Thyroid gland (tissue), 4 donors: ENCODE measurements around the gene ADAM8. TPM values are rescaled to one million over a fixed set of nuclear protein-coding genes. Genes with fewer than 3 reads are reported as not detected.

Experiments
- DNase-seq, 2 donors: peaks; one replicate each; pipeline ENCODE4 v3.0.0-alpha.2; 2019
- H3K27ac ChIP-seq, 3 donors: fragments of 200-600 bp; sonication (generic); 1 replicate in 2 of 3; 2 replicates in 1 of 3; pipeline ENCODE4 v1.5.1; 2016 to 2019; ENCODE audit warnings: mild to moderate bottlenecking in 1 of 3, moderate library complexity in 1 of 3
- H3K27me3 ChIP-seq: fragments of 200-600 bp; sonication (generic); one replicate; pipeline ENCODE4 v1.5.1; 2019
- H3K36me3 ChIP-seq, 2 donors: fragments of 200-600 bp; sonication (generic); one replicate each; pipeline ENCODE4 v1.5.1; 2016 to 2019
- H3K4me1 ChIP-seq, 2 donors: fragments of 200-600 bp; sonication (generic); one replicate each; pipeline ENCODE4 v1.5.1; 2017 to 2019
- H3K4me3 ChIP-seq, 3 donors: fragments of 200-600 bp; sonication (generic); replicated peaks in 1 of 3; 1 replicate in 2 of 3; 2 replicates in 1 of 3; pipeline ENCODE4 v1.5.1; 2016; ENCODE audit warnings: mild to moderate bottlenecking in 1 of 3
- H3K9me3 ChIP-seq: fragments of 200-600 bp; sonication (generic); one replicate; pipeline ENCODE4 v1.5.1; 2017
- POLR2A ChIP-seq, 2 donors: fragments of 450-650 bp; IDR thresholded peaks; one replicate each; pipeline ENCODE4 v1.6.1; 2017; ENCODE audit warnings: antibody characterized with exemption in 2 of 2, mild to moderate bottlenecking in 2 of 2, moderate library complexity in 1 of 2
- WGBS, 2 donors: methylation state at CpG; one replicate each; pipeline ENCODE4 v1.1.5; 2017; 5-methylcytosine and 5-hydroxymethylcytosine counted together
- intact Hi-C: fragments of 100-400 bp; cut with DNase I; formaldehyde crosslinking; loops from one replicate; pipeline ENCODE4 v1.15.1; 2023
- total RNA-seq, 4 donors: library from RNA; depleted of rRNA; stranded (reverse); fragments of >200 nt; gene quantifications; one replicate each; pipeline ENCODE4 v1.2.3, GENCODE V29; 2016
- TF ChIP-seq, protein P1 (sequence below), 6 experiments: fragments of 200-600 bp in 3 of 6; fragments of 450-650 bp in 3 of 6; sonication (generic) in 3 of 6; IDR thresholded peaks; one replicate each; pipeline ENCODE4 v1.5.1; 2016 to 2019; ENCODE audit warnings: antibody characterized with exemption in 6 of 6, mild to moderate bottlenecking in 2 of 6, inconsistent platforms in 1 of 6, moderate library complexity in 1 of 6

ADAM8 gene
- total RNA-seq, 4 donors from 2014 or later, result 1.6 to 9.8 (median 2.6) TPM

GRCh38 chr10:133311570-133311969, 34.9 kb upstream of the ADAM8 start:
- peaks cover 0 to 10% of the 10 kb centered on the region in 2 donors for H3K36me3 ChIP-seq
- WGBS, 2 donors, result 91 to 94% methylated on average over 10 of the region's 10 CpGs
- no peaks in the 10 kb centered on the region for H3K27me3 ChIP-seq
- intact Hi-C loops, result loop anchor here (5.0 kb wide), 2 partner anchors 49 to 66 kb away; partner anchors contain the start of gene PAOX
- H3K4me1 ChIP-seq, result peaks cover 16 to 18% of the 10 kb centered on the region in 2 donors
- H3K4me3 ChIP-seq, result no peak overlapping the region
- no peak overlapping the region for H3K27ac ChIP-seq
- H3K9me3 ChIP-seq, result no peaks in the 10 kb centered on the region
- no peak for DNase-seq
- TF ChIP-seq, protein P1, sequence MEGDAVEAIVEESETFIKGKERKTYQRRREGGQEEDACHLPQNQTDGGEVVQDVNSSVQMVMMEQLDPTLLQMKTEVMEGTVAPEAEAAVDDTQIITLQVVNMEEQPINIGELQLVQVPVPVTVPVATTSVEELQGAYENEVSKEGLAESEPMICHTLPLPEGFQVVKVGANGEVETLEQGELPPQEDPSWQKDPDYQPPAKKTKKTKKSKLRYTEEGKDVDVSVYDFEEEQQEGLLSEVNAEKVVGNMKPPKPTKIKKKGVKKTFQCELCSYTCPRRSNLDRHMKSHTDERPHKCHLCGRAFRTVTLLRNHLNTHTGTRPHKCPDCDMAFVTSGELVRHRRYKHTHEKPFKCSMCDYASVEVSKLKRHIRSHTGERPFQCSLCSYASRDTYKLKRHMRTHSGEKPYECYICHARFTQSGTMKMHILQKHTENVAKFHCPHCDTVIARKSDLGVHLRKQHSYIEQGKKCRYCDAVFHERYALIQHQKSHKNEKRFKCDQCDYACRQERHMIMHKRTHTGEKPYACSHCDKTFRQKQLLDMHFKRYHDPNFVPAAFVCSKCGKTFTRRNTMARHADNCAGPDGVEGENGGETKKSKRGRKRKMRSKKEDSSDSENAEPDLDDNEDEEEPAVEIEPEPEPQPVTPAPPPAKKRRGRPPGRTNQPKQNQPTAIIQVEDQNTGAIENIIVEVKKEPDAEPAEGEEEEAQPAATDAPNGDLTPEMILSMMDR (IDR thresholded peaks at IDR 0.05), result no peak
- no peak for TF ChIP-seq POLR2A (IDR thresholded peaks at IDR 0.05)

GRCh38 chr10:133310789-133311188, 34.1 kb upstream of the ADAM8 start:
- DNase-seq, result no peak
- no peak overlapping the region for H3K4me3 ChIP-seq
- TF ChIP-seq, protein P1 (IDR thresholded peaks at IDR 0.05), result no peak
- no peak for TF ChIP-seq POLR2A (IDR thresholded peaks at IDR 0.05)
- peaks cover 0 to 10% of the 10 kb centered on the region in 2 donors for H3K36me3 ChIP-seq
- intact Hi-C loops, result loop anchor here (5.0 kb wide), 2 partner anchors 48 to 67 kb away; partner anchors contain the start of gene PAOX
- no peak overlapping the region for H3K27ac ChIP-seq
- H3K27me3 ChIP-seq, result no peaks in the 10 kb centered on the region
- H3K4me1 ChIP-seq, result peaks cover 18 to 19% of the 10 kb centered on the region in 2 donors
- no peaks in the 10 kb centered on the region for H3K9me3 ChIP-seq
- WGBS, 2 donors, result 95 to 96% methylated on average over 8 of the region's 8 CpGs

DNA sequence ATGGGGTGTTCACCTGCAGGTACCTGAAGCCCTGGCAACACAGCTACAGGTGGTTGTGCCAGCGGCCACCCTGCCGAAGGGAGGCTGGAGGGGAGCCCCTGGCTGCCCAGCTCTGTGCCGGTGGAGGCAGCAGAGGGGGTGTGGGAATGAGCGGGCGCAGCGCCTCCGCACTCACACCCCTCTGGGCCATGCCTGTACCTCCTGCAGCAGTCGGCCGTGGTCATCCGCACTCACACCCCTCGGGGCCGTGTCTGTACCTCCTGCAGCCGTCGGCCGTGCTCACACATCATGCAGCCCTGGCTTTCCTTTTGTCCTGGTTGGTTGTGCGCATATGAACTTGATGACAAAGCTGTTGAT, 33.7 kb upstream of the ADAM8 start:
- H3K4me3 ChIP-seq, result no peak overlapping the region
- no peak for TF ChIP-seq POLR2A (IDR thresholded peaks at IDR 0.05)
- TF ChIP-seq, protein P1 (IDR thresholded peaks at IDR 0.05), result no peak
- no peak overlapping the region for H3K27ac ChIP-seq
- DNase-seq, result no peak
- peaks cover 0 to 10% of the 10 kb centered on the region in 2 donors for H3K36me3 ChIP-seq
- 95% methylated on average over 14 to 16 of the region's 16 CpGs for WGBS, 2 donors
- no peaks in the 10 kb centered on the region for H3K9me3 ChIP-seq
- intact Hi-C loops, result loop anchor here (5.0 kb wide), 2 partner anchors 48 to 67 kb away; partner anchors contain the start of gene PAOX
- H3K27me3 ChIP-seq, result no peaks in the 10 kb centered on the region
- H3K4me1 ChIP-seq, result peaks cover 18 to 19% of the 10 kb centered on the region in 2 donors

- Histone ChIP-seq H3K4me3 (no peak overlapping the region), H3K9me3 (no peaks in the 10 kb centered on the region), H3K27ac (no peak overlapping the region), H3K4me1 (peaks cover 18 to 19% of the 10 kb centered on the region in 2 donors), H3K36me3 (peaks cover 0 to 10% of the 10 kb centered on the region in 2 donors), H3K27me3 (no peaks in the 10 kb centered on the region)
- intact Hi-C loops, result loop anchor here (5.0 kb wide), 2 partner anchors 48 to 67 kb away; partner anchors contain the start of gene PAOX
- peak; percentile 44 to 52 for DNase-seq
- TF ChIP-seq POLR2A (IDR thresholded peaks at IDR 0.05), result no peak
- TF ChIP-seq, protein P1 (IDR thresholded peaks at IDR 0.05), result no peak
- WGBS, 2 donors, result 79 to 86% methylated on average over 15 to 33 of the region's 33 CpGs
Measured at GRCh38 chr10:133309720-133310398, 33.2 kb upstream of the ADAM8 start.

GRCh38 chr10:133309100-133309719, 32.5 kb upstream of the ADAM8 start:
- H3K27me3 ChIP-seq, result no peaks in the 10 kb centered on the region
- H3K9me3 ChIP-seq, result no peaks in the 10 kb centered on the region
- peaks cover 0 to 10% of the 10 kb centered on the region in 2 donors for H3K36me3 ChIP-seq
- intact Hi-C loops, result no loop called here
- peaks cover 18 to 19% of the 10 kb centered on the region in 2 donors for H3K4me1 ChIP-seq
- peak overlapping the region; percentile 51 to 99 (median 86) for H3K4me3 ChIP-seq
- TF ChIP-seq, protein P1 (IDR thresholded peaks at IDR 0.05), result no peak
- no peak for TF ChIP-seq POLR2A (IDR thresholded peaks at IDR 0.05)
- WGBS, 2 donors, result 65 to 73% methylated on average over 14 to 17 of the region's 46 CpGs
- peak; percentile 88 to 89 for DNase-seq
- H3K27ac ChIP-seq, result peak overlapping the region; percentile 86 to 99 (median 97)
